Measurements from ENCODE around the gene IL16. TPM values are rescaled to one million over a fixed set of nuclear protein-coding genes. Genes with fewer than 3 reads are reported as not detected.

Gene IL16
- total RNA-seq, 2 experiments from 2014 or later, result 76.0 to 81.3 TPM

- Histone ChIP-seq H3K4me3 (ENCODE audit: low read depth, low read length, poor library complexity, severe bottlenecking) (peak overlapping the region; percentile 92), H3K9me3 (ENCODE audit: low read length) (no peaks in the 10 kb centered on the region), H2AFZ (ENCODE audit: low read length) (peak overlapping the region; percentile 44; the same call in 1 of the 2 replicates), H3K27ac (ENCODE audit: low read depth, low read length, poor library complexity, severe bottlenecking) (peak overlapping the region; percentile 98), H3K79me2 (ENCODE audit: insufficient read depth, low read depth, low read length) (peaks cover 9% of the 10 kb centered on the region), H3K4me1 (ENCODE audit: insufficient read depth, low read length, poor library complexity, severe bottlenecking) (peaks cover 69% of the 10 kb centered on the region), H3K9me2 (ENCODE audit: insufficient read depth, low read length) (no peaks in the 10 kb centered on the region), H3K4me2 (ENCODE audit: low read length) (peak overlapping the region; percentile 91), H4K20me1 (ENCODE audit: insufficient read depth, low read length) (no peaks in the 10 kb centered on the region), H3K36me3 (ENCODE audit: insufficient read depth, low read length) (peaks cover 4% of the 10 kb centered on the region)
- intact Hi-C loops (cut with micrococcal nuclease; ENCODE audit: unreplicated experiment), result loop anchor here (1.0 to 10.0 kb wide), 5 partner anchors 8 to 752 kb away; partner anchors contain the start of genes MESD and MEX3B
- ChIA-PET CTCF (ENCODE audit: unreplicated experiment) (no interaction called here), POLR2A (interaction anchor here (0.6 to 3.3 kb wide), 9 partner anchors 8 to 878 kb away, joined by 3 to 27 read pairs (median 6); partner anchors contain the start of gene STARD5)
- no TSS peak for BruUV-seq (replicated peaks)
- TF ChIP-seq CTCF (conservative IDR thresholded peaks at IDR 0.05; ENCODE audit: low read length) (no peak), EZH2phosphoT487 (IDR thresholded peaks at IDR 0.05; ENCODE audit: borderline replicate concordance, low read depth, low read length) (no peak)
- peak; percentile 75 for DNase-seq (ENCODE audit: low spot score)
Measured at GRCh38 chr15:81292523-81293001, 95.9 kb downstream of the IL16 start.

- Histone ChIP-seq H3K4me1 (ENCODE audit: insufficient read depth, low read length, poor library complexity, severe bottlenecking) (peaks cover 75% of the 10 kb centered on the region), H3K4me2 (ENCODE audit: low read length) (peak overlapping the region; percentile 91), H4K20me1 (ENCODE audit: insufficient read depth, low read length) (no peaks in the 10 kb centered on the region), H3K79me2 (ENCODE audit: insufficient read depth, low read depth, low read length) (peaks cover 22% of the 10 kb centered on the region), H2AFZ (ENCODE audit: low read length) (no peak overlapping the region; the same call in 1 of the 2 replicates), H3K9me3 (ENCODE audit: low read length) (no peaks in the 10 kb centered on the region), H3K27ac (ENCODE audit: low read depth, low read length, poor library complexity, severe bottlenecking) (peak overlapping the region; percentile 98), H3K9me2 (ENCODE audit: insufficient read depth, low read length) (no peaks in the 10 kb centered on the region), H3K36me3 (ENCODE audit: insufficient read depth, low read length) (peaks cover 15% of the 10 kb centered on the region), H3K4me3 (ENCODE audit: low read depth, low read length, poor library complexity, severe bottlenecking) (peak overlapping the region; percentile 92)
- no TSS peak for BruUV-seq (replicated peaks)
- DNase-seq (ENCODE audit: low spot score), result peak; percentile 95
- TF ChIP-seq EZH2phosphoT487 (IDR thresholded peaks at IDR 0.05; ENCODE audit: borderline replicate concordance, low read depth, low read length) (no peak), CTCF (conservative IDR thresholded peaks at IDR 0.05; ENCODE audit: low read length) (no peak)
- ChIA-PET CTCF (ENCODE audit: unreplicated experiment) (interaction anchor here (1.1 to 1.7 kb wide), 2 partner anchors 14 to 17 kb away, joined by 3 to 5 read pairs; no protein-coding TSS in a partner anchor), POLR2A (interaction anchor here (1.0 to 3.0 kb wide), 6 partner anchors 10 to 33 kb away, joined by 3 to 10 read pairs (median 4); partner anchors contain the start of gene STARD5)
- intact Hi-C loops (cut with micrococcal nuclease; ENCODE audit: unreplicated experiment), result loop anchor here (1.0 to 10.0 kb wide), 6 partner anchors 10 to 751 kb away; partner anchors contain the start of genes MESD and MEX3B
Measured at GRCh38 chr15:81293728-81294515, 97.2 kb downstream of the IL16 start.

All from OCI-LY7 (cell line).